ENCODE data around the gene FAXC. TPM values are rescaled to one million over a fixed set of nuclear protein-coding genes. Genes with fewer than 3 reads are reported as not detected.
A peak's percentile ranks its signal among the peaks of the same experiment; 100 is the strongest.

FAXC gene
- polyA plus RNA-seq, 1 experiment, result 3.8 TPM

DNA sequence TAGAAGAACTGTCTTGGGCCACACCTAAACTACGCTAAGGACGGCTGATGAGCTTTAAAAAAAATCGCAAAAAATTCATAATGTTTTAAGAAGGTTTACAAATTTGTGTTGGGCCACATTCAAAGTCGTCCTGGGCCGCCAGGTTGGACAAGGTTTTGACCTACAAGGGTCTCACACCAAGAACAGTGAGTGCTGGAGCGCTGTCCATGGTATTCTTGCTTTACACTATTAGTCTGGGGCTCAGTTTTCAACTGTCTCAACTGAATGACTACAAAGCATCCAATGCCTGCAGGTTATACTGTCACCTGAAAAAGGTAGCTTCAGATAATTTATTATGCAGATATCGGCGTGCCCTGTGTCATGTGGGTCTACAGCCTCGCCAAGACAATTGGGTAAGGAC lies 3.7 kb upstream of the FAXC start:
- Histone ChIP-seq H3K4me3 (ENCODE audit: low read depth, low read length) (no peak overlapping the region), H3K36me3 (ENCODE audit: control insufficient read depth, insufficient read depth, low read length) (no peaks in the 10 kb centered on the region), H3K27me3 (ENCODE audit: control insufficient read depth, insufficient read depth, low read length) (peaks cover 2% of the 10 kb centered on the region; the same call in 1 of the 2 replicates)
- no peak for DNase-seq (ENCODE audit: low read depth)
- ChIA-PET CTCF (interaction anchor here (0.7 to 1.6 kb wide), 2 partner anchors 18 to 40 kb away, joined by 3 to 5 read pairs; partner anchors contain the start of gene COQ3), POLR2A (no interaction called here)
- no peak for TF ChIP-seq CTCF (IDR thresholded peaks at IDR 0.05; ENCODE audit: insufficient read depth, low read depth, low read length)

GRCh38 chr6:99350573-99350972 lies 1.1 kb upstream of the FAXC start:
- Histone ChIP-seq H3K36me3 (ENCODE audit: control insufficient read depth, insufficient read depth, low read length) (no peaks in the 10 kb centered on the region), H3K4me3 (ENCODE audit: low read depth, low read length) (no peak overlapping the region), H3K27me3 (ENCODE audit: control insufficient read depth, insufficient read depth, low read length) (peaks cover 2% of the 10 kb centered on the region; the same call in 1 of the 2 replicates)
- CTCF ChIA-PET, result no interaction called here
- no peak for TF ChIP-seq CTCF (IDR thresholded peaks at IDR 0.05; ENCODE audit: insufficient read depth, low read depth, low read length)
- DNase-seq (ENCODE audit: low read depth), result no peak
- POLR2A ChIA-PET, result interaction anchor here (0.6 kb wide), 1 partner anchor 22 kb away, joined by 3 read pairs; no protein-coding TSS in a partner anchor

DNA sequence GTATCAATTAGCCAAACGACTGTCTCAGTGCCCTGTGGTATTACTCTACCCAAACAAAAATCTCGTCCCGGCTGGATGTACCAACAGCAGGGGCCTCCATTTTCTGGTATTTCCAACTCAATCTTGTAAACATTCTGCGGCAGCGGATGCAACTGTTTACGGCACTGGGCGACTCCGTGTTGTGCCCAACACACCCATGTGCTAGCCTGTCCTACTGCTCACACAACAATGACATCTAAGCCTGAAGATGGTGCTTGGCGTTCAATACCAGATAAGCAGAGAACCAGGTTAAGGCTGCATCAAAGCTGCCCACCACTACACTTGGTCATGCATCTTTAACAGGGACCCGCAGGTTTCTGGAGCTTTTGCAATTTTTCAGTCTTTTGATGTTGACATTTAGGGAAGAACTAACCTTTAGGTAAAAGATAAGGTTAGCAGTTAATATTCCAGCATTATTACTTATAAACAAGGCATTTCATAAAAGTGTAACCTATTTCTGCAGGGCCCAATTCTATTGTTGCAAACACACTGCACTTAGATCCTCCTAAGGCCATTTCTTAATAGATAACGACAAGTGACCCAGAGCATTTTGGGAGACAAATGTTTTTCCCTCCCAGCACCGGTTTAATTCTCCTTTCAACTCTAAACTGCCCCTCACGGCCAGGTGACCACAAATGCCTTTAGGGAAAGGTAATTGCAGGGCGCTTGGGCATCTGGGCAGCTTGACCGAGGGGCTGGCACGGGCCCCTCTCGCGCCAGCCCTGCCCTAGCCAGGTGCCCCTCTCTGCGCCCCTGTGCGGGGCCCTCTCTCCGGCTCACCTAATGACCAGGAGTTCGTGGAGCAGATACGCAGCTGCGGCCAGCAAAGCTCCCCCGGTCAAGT lies 945 bp downstream of the FAXC start:
- Histone ChIP-seq H3K4me3 (ENCODE audit: low read depth, low read length) (peak overlapping the region; percentile 44), H3K27me3 (ENCODE audit: control insufficient read depth, insufficient read depth, low read length) (0 out of 2 replicates have a peak, but pooled peaks cover 2% of the 10 kb centered on the region), H3K36me3 (ENCODE audit: control insufficient read depth, insufficient read depth, low read length) (no peaks in the 10 kb centered on the region)
- ChIA-PET CTCF (interaction anchor here (1.1 to 2.4 kb wide), 3 partner anchors 10 to 18 kb away, joined by 4 to 7 read pairs (median 6); no protein-coding TSS in a partner anchor), POLR2A (no interaction called here)
- TF ChIP-seq CTCF (IDR thresholded peaks at IDR 0.05; ENCODE audit: insufficient read depth, low read depth, low read length), result no peak
- DNase-seq (ENCODE audit: low read depth), result no peak

GRCh38 chr6:99347804-99348203 lies 1.7 kb downstream of the FAXC start:
- Histone ChIP-seq H3K4me3 (ENCODE audit: low read depth, low read length) (no peak overlapping the region), H3K27me3 (ENCODE audit: control insufficient read depth, insufficient read depth, low read length) (0 out of 2 replicates have a peak, but pooled peaks cover 2% of the 10 kb centered on the region), H3K36me3 (ENCODE audit: control insufficient read depth, insufficient read depth, low read length) (no peaks in the 10 kb centered on the region)
- no peak for DNase-seq (ENCODE audit: low read depth)
- ChIA-PET CTCF (interaction anchor here (1.1 to 2.4 kb wide), 3 partner anchors 9 to 17 kb away, joined by 4 to 7 read pairs (median 6); no protein-coding TSS in a partner anchor), POLR2A (no interaction called here)
- no peak for TF ChIP-seq CTCF (IDR thresholded peaks at IDR 0.05; ENCODE audit: insufficient read depth, low read depth, low read length)

DNA sequence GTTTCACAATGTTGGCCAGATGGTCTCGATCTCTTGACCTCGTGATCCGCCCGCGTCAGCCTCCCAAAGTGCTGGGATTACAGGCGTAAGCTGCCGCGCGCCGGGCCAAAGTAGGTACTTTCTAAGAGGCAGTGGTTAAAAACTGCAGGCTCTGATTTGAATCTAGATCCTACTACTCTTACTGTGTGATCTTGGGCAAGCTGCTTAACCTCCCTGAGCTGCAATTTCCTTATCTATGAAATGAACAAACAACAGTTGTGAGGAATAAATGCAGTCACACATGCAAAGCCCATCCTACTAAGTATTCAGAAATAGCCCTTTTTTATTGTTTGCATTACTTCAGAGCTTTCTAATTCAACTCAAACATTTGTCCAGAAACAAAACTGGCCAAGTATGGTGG lies 2.9 kb downstream of the FAXC start:
- DNase-seq (ENCODE audit: low read depth), result no peak
- Histone ChIP-seq H3K4me3 (ENCODE audit: low read depth, low read length) (no peak overlapping the region), H3K27me3 (ENCODE audit: control insufficient read depth, insufficient read depth, low read length) (no peaks in the 10 kb centered on the region), H3K36me3 (ENCODE audit: control insufficient read depth, insufficient read depth, low read length) (no peaks in the 10 kb centered on the region)
- ChIA-PET CTCF (no interaction called here), POLR2A (no interaction called here)
- TF ChIP-seq CTCF (IDR thresholded peaks at IDR 0.05; ENCODE audit: insufficient read depth, low read depth, low read length), result no peak

Data from BJ (cell line).